Measurements from ENCODE around the gene SHROOM3. TPM values are rescaled to one million over a fixed set of nuclear protein-coding genes. Genes with fewer than 3 reads are reported as not detected.

The SHROOM3 gene
- total and polyA plus RNA-seq, 2 donors (not counting 1 experiment from before 2014, with no cell fraction given): 0.91 to 1.5 TPM

DNA sequence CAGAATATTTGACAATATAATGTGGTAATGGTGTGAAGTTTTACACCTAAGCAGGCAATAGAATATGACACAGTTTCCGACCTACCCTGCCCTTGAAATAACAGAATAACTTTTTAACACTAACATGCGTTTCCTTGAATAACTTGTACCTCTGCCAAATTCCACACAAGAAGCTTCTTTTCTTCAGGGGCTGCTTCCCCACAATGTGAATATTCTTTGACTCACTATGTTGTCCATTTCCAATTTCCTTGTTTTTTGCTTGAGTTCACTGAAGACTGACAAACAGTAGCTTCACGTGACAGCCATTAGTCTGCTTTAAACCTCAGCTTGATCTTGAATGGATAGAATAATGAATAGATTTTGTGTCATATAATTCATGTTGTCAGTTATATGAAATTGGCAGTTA, 14.3 kb downstream of the SHROOM3 start:
- Histone ChIP-seq H3K4me2 (replicated peaks; ENCODE audit: low read depth, low read length, poor library complexity, severe bottlenecking) (no peak overlapping the region), H3K36me3 (replicated peaks in 1 of 2; ENCODE audit: control extremely low read depth in 1 of 2, control insufficient read depth in 1 of 2, extremely low read depth in 1 of 2, insufficient read depth in 2 of 2, low read length in 1 of 2) (no peaks in the 10 kb centered on the region), H3K79me2 (ENCODE audit: control insufficient read depth, insufficient read depth, low read length) (no peaks in the 10 kb centered on the region), H3K27me3 (replicated peaks in 1 of 4; ENCODE audit: control extremely low read depth in 1 of 4, control insufficient read depth in 3 of 4, insufficient read depth in 4 of 4, low read length in 3 of 4) (peaks cover 0 to 3% (median 0%) of the 10 kb centered on the region in 4 experiments), H2AFZ (ENCODE audit: insufficient read depth, low read depth, low read length, poor library complexity, severe bottlenecking) (no peak overlapping the region), H3K4me1 (ENCODE audit: control insufficient read depth in 2 of 2, insufficient read depth in 2 of 2, low read length in 2 of 2) (no peaks in the 10 kb centered on the region), H4K20me1 (ENCODE audit: control insufficient read depth, insufficient read depth, low read length, poor library complexity, severe bottlenecking) (no peaks in the 10 kb centered on the region), H3K9me3 (ENCODE audit: control extremely low read depth in 1 of 3, control insufficient read depth in 2 of 3, insufficient read depth in 1 of 3, low read length in 2 of 3) (no peaks in the 10 kb centered on the region), H3K9ac (ENCODE audit: low read length) (no peak overlapping the region), H3K4me3 (ENCODE audit: control extremely low read depth in 1 of 5, extremely low read depth in 1 of 5, insufficient read depth in 1 of 5, low read depth in 2 of 5, low read length in 4 of 5) (no peak overlapping the region), H3K27ac (ENCODE audit: low read length in 2 of 2) (no peak overlapping the region)
- POLR2A ChIA-PET: no interaction called here
- Mint-ChIP-seq H3K27me3 (peaks cover 5% of the 10 kb centered on the region), H3K9me3 (ENCODE audit: insufficient read depth) (no peaks in the 10 kb centered on the region), H3K27ac (no peak overlapping the region), H3K4me3 (no peak overlapping the region), H3K4me1 (no peaks in the 10 kb centered on the region)
- DNase-seq (no peak), ATAC-seq (ENCODE audit: low read depth) (no peak)
- TF ChIP-seq, protein P1, sequence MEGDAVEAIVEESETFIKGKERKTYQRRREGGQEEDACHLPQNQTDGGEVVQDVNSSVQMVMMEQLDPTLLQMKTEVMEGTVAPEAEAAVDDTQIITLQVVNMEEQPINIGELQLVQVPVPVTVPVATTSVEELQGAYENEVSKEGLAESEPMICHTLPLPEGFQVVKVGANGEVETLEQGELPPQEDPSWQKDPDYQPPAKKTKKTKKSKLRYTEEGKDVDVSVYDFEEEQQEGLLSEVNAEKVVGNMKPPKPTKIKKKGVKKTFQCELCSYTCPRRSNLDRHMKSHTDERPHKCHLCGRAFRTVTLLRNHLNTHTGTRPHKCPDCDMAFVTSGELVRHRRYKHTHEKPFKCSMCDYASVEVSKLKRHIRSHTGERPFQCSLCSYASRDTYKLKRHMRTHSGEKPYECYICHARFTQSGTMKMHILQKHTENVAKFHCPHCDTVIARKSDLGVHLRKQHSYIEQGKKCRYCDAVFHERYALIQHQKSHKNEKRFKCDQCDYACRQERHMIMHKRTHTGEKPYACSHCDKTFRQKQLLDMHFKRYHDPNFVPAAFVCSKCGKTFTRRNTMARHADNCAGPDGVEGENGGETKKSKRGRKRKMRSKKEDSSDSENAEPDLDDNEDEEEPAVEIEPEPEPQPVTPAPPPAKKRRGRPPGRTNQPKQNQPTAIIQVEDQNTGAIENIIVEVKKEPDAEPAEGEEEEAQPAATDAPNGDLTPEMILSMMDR (IDR thresholded peaks at IDR 0.05): no peak
- TF ChIP-seq EZH2 (IDR thresholded peaks at IDR 0.05; ENCODE audit: borderline replicate concordance, insufficient read depth, low read depth, low read length, poor library complexity, severe bottlenecking): no peak
- intact Hi-C loops (cut with micrococcal nuclease): no loop called here
- 92% methylated on average over 2 of the region's 3 CpGs for WGBS (ENCODE audit: insufficient coverage)
- CTCF ChIA-PET: interaction anchor here (0.6 kb wide), 1 partner anchor 19 kb away, joined by 3 read pairs; no protein-coding TSS in a partner anchor

DNA sequence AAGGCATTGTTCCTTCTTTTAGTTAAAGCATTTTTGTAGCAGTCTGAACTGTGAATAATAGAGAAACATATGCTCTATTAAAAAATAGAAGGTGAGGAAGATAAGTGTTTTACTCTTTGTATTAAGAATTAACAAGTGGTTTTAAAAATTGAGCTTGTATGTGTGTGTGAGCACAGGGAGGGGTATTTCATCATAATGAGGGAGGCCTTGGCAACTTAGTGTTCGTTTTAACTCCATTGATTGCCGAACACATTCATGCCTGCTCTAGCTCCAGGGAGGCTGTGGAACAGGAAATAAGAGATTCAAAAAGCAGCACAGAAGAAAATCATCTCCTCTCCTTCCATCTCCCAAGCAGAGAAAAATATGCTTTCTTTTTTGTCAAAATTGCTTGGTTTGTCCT, 14.8 kb downstream of the SHROOM3 start:
- H3K27me3 ChIP-seq (replicated peaks in 1 of 4; ENCODE audit: control extremely low read depth in 1 of 4, control insufficient read depth in 3 of 4, insufficient read depth in 4 of 4, low read length in 3 of 4): peaks cover 0 to 3% (median 0%) of the 10 kb centered on the region in 4 experiments
- DNase-seq (no peak), ATAC-seq (ENCODE audit: low read depth) (no peak)
- H3K27ac Mint-ChIP-seq: no peak overlapping the region
- H3K36me3 ChIP-seq (replicated peaks in 1 of 2; ENCODE audit: control extremely low read depth in 1 of 2, control insufficient read depth in 1 of 2, extremely low read depth in 1 of 2, insufficient read depth in 2 of 2, low read length in 1 of 2): no peaks in the 10 kb centered on the region
- intact Hi-C loops (cut with micrococcal nuclease): no loop called here
- H3K27me3 Mint-ChIP-seq: peaks cover 5% of the 10 kb centered on the region
- H3K4me3 Mint-ChIP-seq: no peak overlapping the region
- no peaks in the 10 kb centered on the region for H3K4me1 ChIP-seq (ENCODE audit: control insufficient read depth in 2 of 2, insufficient read depth in 2 of 2, low read length in 2 of 2)
- no peak overlapping the region for H3K4me2 ChIP-seq (replicated peaks; ENCODE audit: low read depth, low read length, poor library complexity, severe bottlenecking)
- no peak overlapping the region for H2AFZ ChIP-seq (ENCODE audit: insufficient read depth, low read depth, low read length, poor library complexity, severe bottlenecking)
- TF ChIP-seq, protein P1 (IDR thresholded peaks at IDR 0.05): no peak
- TF ChIP-seq EZH2 (IDR thresholded peaks at IDR 0.05; ENCODE audit: borderline replicate concordance, insufficient read depth, low read depth, low read length, poor library complexity, severe bottlenecking): no peak
- no peaks in the 10 kb centered on the region for H3K9me3 Mint-ChIP-seq (ENCODE audit: insufficient read depth)
- H3K27ac ChIP-seq (ENCODE audit: low read length in 2 of 2): no peak overlapping the region
- no peak overlapping the region for H3K9ac ChIP-seq (ENCODE audit: low read length)
- CTCF ChIA-PET: interaction anchor here (0.6 kb wide), 1 partner anchor 19 kb away, joined by 3 read pairs; no protein-coding TSS in a partner anchor
- H3K9me3 ChIP-seq (ENCODE audit: control extremely low read depth in 1 of 3, control insufficient read depth in 2 of 3, insufficient read depth in 1 of 3, low read length in 2 of 3): no peaks in the 10 kb centered on the region
- no peaks in the 10 kb centered on the region for H4K20me1 ChIP-seq (ENCODE audit: control insufficient read depth, insufficient read depth, low read length, poor library complexity, severe bottlenecking)
- no CpG with 5 or more reads among the region's 2 CpGs for WGBS (ENCODE audit: insufficient coverage)
- H3K4me3 ChIP-seq (ENCODE audit: control extremely low read depth in 1 of 5, extremely low read depth in 1 of 5, insufficient read depth in 1 of 5, low read depth in 2 of 5, low read length in 4 of 5): no peak overlapping the region
- POLR2A ChIA-PET: no interaction called here
- no peaks in the 10 kb centered on the region for H3K79me2 ChIP-seq (ENCODE audit: control insufficient read depth, insufficient read depth, low read length)
- H3K4me1 Mint-ChIP-seq: no peaks in the 10 kb centered on the region
